ENCODE measurements around the gene SLC35F5.
"Not testable (repeated sequence)": the region's sequence is repeated elsewhere in the genome, so short reads cannot be mapped to it uniquely, and the experiment has no call there.

SLC35F5 gene

DNA sequence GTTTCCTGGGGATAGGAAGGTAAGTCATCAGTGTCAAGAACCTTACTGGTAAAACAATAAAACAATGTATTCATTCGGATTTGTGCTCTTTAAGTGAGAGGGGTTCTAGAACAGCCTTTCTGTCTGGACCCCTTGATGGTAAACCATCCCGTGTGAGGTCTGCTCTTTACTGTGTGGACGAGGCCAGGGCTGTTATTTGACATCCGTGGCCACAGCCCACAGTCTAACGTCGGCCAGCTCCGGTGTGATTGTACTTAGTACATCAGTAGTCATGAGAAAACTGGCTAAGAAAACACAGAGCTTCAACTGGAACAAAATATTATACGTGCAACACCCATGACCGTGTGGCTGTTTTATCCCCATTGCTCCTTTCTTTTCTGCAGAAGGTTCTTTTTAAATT, 62.0 kb downstream of the SLC35F5 start:
- no peak for DNase-seq (ENCODE audit: low spot score)

DNA sequence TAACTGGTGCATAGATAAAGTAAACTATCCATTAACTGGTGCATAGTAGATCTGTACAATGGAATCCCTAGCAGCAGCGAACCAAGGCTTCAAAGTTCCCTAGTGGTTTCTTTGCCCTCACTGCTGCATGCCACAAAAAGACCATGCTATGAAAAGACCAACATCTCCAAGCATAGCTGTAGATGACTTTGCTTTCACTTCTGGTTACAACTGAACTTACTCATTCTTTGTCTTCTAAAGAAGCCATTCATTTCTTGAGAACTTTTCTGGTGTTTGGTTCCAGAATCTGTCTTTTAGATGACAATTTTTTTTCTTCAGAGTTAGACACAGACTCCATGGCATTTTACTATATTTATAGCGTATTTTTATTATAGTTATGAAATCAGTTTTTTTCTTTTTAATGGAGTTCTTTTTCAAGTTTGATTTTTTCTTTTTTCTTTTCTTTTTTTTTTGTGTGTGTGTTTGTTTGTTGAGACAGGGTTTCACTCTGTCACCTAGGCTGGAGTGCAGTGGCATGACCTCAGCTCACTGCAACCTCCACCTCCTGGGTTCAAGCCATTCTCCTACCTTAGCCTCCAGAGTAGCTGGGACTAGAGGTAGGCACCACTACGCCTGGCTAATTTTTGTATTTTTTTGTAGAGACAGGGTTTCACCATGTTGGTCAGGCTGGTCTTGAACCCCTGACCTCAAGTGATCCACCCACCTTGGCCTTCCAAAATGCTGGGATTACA, 63.6 kb downstream of the SLC35F5 start:
- no peak for DNase-seq (ENCODE audit: low spot score)

DNA sequence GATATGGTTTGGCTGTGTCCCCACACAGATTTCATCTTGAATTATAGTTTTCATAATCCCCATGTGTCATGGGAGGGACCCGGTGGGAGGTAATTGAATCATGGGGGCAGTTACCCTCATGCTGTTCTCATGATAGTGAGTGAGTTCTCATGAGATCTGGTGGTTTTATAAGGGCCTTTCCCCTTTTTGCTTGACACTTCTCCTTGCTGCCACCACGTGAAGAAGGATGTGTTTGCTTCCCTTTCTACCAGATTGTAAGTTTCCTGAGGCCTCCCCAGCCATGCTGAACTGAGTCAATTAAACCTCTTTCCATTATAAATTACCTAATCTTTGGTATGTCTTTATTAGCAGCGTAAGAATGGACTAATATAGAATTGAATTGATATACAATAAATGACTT, 65.6 kb downstream of the SLC35F5 start:
- not testable (repeated sequence) for DNase-seq (ENCODE audit: low spot score)

- no peak for DNase-seq (ENCODE audit: low spot score)
Observed at GRCh38 chr2:113686537-113686936, 69.9 kb downstream of the SLC35F5 start.

- DNase-seq (ENCODE audit: low spot score), result no peak
Observed at GRCh38 chr2:113685471-113685870, 71.0 kb downstream of the SLC35F5 start.

- no peak for DNase-seq (ENCODE audit: low spot score)
Observed at GRCh38 chr2:113679457-113679856, 77.0 kb downstream of the SLC35F5 start.

DNA sequence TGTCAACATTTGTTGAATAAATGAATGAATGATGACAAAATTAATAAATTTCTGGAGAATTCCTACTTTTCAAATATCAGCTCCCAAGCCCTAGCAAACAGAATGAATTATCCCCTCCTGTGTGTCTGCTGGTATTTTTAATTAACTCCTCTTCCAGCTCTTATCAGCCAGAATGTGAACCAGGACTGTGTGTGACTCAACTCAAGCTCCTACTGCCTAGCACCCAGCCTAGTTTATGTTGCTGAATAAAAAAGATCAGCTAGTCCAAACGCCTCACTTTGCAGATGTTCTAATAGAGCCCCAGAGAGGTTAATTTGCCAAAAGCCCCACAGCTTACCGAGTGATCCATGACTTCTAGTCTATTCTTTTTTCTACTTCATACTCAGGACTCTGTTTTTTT, 79.1 kb downstream of the SLC35F5 start:
- DNase-seq (ENCODE audit: low spot score), result no peak

DNA sequence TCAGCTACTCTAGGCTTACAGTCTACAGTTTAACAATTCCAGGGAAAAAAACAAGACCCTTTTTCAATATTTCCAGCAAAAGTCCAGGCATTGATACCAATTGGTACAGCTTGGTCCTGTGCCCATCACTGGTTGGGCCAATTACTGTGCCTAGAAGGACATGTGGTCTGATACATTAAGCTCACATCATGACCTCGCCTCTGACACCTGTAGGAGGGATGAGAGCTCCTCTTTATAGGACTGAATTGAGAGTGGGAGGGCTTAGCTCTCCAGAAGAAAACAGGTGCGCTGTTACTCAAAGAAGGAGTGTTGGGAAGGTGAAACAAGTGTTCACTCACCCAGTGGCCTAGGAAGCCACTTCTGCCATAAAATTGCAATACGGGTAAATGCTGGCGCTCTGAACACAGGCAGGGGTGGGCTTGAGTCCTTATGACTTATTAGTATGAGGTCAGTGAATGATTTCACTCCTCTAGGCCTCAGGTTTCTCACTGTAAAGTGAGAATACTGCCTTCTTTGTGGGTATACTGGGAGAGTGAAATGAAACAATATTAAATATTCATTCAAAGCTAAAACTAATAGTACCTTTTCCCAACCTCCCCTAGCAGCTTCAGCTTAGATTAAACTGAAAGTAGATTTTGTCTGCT, 79.7 kb downstream of the SLC35F5 start:
- no peak for DNase-seq (ENCODE audit: low spot score)

DNA sequence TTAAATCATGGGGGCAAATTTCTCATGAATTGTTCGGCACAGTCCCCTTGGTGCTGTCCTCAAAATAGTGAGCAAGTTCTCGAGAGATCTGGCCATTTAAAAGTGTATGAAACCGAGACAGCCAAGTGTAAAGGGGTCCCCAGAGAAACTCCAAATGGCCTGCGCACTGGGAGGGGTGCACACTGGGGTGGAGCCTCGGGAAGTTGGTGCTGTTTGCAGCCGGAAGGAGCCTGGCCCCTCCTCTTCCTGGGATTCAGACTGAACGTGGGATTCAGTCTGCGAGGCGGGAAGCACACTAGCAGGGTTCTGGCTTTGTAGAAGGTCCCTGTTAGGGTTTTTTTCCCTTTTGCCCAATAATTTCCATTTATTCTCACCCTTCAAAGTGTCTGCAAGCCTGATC, 80.6 kb downstream of the SLC35F5 start:
- DNase-seq (ENCODE audit: low spot score), result no peak

DNA sequence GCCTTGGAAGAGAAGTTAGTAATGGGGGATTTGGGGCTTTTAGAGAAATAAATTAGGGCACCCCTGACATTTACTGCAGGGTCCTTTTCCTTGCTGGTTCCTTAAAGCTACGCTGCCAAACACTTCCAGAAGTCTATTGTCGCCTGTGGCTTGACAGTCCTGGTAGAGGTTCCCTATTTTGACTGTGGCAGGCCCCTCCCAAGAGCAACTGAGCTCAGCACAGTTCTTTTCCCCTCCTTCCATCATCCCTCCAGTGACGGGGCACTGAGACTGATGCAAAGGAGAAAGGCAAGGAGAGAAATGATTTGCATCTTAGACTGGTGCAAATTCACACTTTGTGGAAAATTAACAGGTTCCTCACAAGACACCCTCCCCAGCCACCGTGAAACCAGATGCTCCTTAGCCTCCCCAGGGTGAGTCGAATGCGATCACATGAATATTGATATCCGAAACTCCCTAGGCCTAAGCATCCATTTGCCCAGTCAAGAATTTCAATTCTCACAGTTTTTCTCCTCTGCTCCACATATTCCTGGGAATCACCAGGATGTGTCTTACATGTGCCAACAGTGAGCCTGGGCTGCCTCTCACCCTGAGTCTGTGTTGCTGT, 84.0 kb downstream of the SLC35F5 start:
- DNase-seq (ENCODE audit: low spot score), result no peak

DNA sequence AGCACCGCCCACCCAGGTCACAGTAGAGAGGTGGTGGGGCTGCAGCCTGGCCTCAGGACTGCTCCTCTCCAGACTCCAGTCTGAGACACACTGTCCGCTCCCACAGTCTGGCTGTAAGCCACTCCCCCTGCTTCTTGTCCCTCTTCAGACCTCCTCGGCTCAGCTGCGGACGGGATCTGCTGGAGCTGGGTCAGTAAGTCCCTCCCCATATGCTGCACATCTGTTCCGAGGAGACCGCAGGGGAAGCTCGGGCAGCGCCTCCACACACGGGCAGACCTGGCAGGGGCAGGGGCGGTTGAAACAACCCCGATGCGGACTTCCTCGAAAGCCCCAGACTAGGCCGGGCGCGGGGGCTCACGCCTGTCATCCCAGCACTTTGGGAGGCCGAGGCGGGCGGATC, 87.4 kb downstream of the SLC35F5 start:
- DNase-seq (ENCODE audit: low spot score), result not testable (repeated sequence)

DNA sequence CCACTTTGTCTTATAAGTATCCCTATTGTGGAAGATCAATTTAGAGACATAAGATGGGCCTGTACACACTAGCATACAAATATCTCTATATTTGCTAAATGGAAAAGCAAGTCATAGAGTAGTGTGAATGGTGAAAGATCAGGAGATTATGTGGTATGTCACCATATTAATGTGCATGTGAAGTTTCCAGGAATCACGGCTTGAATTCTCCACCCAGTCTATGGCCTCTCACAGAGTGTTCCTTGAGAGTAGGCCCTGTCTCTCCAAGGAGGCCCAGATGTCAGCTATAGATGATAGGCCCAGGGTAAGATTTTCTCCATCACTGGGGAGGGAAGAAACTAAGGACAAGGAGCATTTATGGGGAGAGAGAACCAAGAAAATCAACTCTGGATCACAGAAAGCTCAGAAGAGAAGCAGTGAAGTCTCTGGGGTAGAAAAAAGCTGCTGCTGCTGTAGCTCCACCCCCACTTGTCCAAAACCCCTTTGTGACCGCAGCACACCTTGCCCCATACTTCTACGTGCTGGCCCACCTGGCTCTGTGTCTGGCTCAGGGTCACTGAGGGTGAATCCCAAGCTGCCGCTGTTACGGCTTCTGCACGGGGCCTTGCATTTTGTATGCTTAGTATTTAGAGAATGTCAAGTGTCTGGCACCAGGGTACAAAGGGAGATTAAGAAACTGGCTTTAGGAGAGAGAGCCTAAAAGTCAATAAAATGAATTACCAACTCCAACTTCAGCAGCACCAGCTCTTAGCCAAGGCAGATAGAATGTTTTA, 91.5 kb downstream of the SLC35F5 start:
- DNase-seq (ENCODE audit: low spot score), result not testable (repeated sequence)

- not testable (repeated sequence) for DNase-seq (ENCODE audit: low spot score)
Observed at GRCh38 chr2:113663285-113664060, 93.0 kb downstream of the SLC35F5 start.

Data from HuH-7.5 (cell line).